ENCODE measurements around the gene FAM153A. TPM values are rescaled to one million over a fixed set of nuclear protein-coding genes. Genes with fewer than 3 reads are reported as not detected.
"Not testable (repeated sequence)": the region's sequence is repeated elsewhere in the genome, so short reads cannot be mapped to it uniquely, and the experiment has no call there.

Gene FAM153A
- total RNA-seq, 2 experiments from 2014 or later = 27.0 to 27.3 TPM

DNA sequence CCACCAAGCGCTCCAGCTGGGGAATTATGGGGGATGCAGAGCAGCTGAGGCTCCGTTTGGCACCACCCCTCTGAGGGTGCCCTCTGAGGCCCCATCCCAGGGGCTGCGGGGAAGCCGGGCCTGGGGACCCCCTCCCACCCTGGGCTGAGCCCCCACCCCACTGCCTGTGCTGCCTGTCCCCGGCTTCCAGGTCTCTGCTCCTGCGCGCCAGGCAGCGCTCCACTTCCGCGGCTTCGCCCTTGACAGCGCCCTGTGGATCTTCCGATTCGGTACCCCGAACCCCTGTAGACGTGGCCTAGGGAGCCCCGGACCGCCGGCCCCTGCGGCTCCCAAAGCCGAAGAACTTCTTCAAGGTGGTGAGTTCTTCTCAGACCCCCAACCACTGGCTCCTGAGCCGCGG lies 530 bp downstream of the FAM153A start:
- not testable (repeated sequence) for DNase-seq, H3K9me3 Mint-ChIP-seq, H3K27ac Mint-ChIP-seq, H3K27me3 Mint-ChIP-seq, H3K36me3 Mint-ChIP-seq, H3K4me1 Mint-ChIP-seq, H3K4me3 Mint-ChIP-seq

DNA sequence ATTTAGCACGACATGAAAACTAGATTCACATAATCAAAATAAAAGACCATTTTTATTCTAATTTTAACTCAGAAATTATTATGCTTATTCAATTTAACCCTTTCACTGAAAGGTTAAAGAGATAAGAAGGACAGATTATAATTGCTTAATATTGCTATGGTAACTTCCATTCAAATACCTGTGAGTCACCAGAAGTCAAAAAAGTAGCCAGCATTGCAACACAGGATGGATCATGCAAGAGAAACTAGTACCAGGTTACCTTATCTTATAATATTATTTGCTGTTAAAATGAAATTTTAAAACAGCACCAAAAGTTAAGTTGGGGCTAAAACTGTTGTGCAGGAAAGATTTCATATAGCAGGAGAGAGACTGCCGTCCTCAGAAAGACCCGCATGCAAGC lies 11.5 kb downstream of the FAM153A start:
- not testable (repeated sequence) for DNase-seq, H3K4me1 Mint-ChIP-seq, H3K36me3 Mint-ChIP-seq, H3K27ac Mint-ChIP-seq, H3K27me3 Mint-ChIP-seq, H3K9me3 Mint-ChIP-seq, H3K4me3 Mint-ChIP-seq

DNA sequence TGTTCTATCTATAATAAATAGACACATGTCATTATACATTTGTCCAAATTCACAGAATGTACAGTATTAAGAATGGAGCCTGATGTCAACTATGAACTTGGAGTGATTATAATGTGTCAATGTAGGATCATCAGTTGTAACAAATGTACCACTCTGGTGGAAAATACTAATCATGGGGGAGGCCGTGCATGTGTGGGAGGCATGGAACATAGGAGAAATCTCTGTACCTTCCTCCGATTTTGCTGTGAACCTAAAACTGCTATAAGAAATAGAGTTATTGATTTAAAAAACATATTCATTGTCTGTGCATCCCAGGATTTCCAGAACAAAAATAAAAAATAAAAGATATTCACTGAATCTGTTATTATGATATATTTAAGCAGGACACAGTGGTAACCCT lies 12.1 kb downstream of the FAM153A start:
- H3K9me3 Mint-ChIP-seq, H3K36me3 Mint-ChIP-seq, H3K4me3 Mint-ChIP-seq, H3K27ac Mint-ChIP-seq, H3K4me1 Mint-ChIP-seq, H3K27me3 Mint-ChIP-seq: not testable (repeated sequence)
- DNase-seq = peak; percentile 36

DNA sequence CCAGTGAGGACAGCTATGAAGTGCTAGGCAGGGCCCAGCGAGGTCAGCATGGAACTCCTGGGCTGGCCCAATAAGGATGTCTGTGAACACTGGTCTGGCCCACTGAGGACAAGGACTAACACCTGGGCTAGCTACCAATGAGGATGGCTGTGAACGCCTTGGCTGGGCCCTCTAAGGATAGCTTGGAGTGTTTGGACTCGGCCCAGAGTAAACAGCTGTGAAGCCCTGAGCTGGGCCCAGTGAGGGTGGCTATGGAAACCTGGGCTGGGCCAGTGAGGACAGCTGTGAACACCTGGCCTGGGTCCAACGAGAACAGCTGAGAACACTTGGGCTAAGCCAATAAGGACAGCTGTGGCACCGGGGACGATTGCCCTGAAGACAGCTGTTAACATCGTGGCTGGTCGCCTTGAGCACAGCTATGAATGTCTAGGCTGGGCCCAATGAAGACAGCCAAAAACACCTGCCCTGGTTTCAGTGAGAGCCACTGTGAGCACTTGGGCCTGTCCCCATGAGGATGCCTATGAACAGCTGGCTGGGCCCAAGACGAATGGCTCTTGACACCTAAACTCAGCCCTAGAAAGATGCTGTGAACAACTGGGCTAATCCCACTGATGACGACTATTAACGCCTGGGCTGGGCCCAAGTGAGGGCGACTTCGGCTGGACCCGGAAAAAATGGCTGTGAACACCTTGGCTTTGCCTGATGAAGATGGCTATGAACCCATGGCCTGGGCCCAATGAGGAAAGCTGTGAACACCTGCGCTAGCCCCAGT lies 18.8 kb downstream of the FAM153A start:
- not testable (repeated sequence) for H3K36me3 Mint-ChIP-seq, H3K27me3 Mint-ChIP-seq, H3K4me1 Mint-ChIP-seq, DNase-seq, H3K4me3 Mint-ChIP-seq, H3K27ac Mint-ChIP-seq, H3K9me3 Mint-ChIP-seq

DNA sequence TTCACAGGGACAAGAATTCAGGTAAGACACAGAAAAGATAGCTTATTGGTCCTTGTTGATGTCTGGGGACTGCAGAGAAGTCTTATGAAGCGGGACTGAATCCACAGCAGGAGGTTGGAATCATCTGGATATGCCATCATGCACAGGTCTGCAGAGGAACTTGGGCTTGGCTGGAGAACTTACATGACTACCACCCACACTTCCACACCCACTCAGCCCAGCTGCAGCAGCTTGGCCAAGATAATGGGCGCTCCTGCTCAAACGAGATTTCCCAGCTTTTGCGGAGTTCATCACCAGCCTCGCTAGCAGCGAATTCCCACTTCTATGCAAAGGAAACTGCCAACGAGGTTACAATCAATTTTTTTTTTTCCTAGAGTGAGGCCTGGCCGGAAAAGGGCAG lies 21.7 kb downstream of the FAM153A start:
- not testable (repeated sequence) for H3K4me1 Mint-ChIP-seq, H3K4me3 Mint-ChIP-seq, DNase-seq, H3K9me3 Mint-ChIP-seq, H3K27ac Mint-ChIP-seq, H3K27me3 Mint-ChIP-seq, H3K36me3 Mint-ChIP-seq

DNA sequence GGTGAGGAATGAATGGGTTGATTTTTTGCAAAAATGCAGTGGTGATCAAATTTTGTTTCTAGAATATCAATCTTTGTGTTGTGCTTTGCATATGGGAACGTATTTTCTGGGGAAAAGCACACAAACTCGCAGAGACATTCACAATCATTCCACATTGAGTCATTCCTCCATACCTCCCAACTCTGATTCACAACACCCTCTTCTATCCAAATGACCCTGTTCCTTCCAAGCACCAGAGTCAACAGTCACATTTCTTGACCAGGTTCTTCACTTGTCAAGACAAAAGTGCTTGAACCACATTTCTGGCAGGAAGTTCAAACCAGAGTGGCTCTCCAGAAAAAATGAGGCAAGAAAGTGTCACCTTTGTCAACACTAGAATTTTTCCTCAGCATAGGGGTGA lies 35.3 kb downstream of the FAM153A start:
- DNase-seq, H3K9me3 Mint-ChIP-seq, H3K36me3 Mint-ChIP-seq, H3K4me1 Mint-ChIP-seq, H3K27me3 Mint-ChIP-seq, H3K27ac Mint-ChIP-seq, H3K4me3 Mint-ChIP-seq: not testable (repeated sequence)

DNA sequence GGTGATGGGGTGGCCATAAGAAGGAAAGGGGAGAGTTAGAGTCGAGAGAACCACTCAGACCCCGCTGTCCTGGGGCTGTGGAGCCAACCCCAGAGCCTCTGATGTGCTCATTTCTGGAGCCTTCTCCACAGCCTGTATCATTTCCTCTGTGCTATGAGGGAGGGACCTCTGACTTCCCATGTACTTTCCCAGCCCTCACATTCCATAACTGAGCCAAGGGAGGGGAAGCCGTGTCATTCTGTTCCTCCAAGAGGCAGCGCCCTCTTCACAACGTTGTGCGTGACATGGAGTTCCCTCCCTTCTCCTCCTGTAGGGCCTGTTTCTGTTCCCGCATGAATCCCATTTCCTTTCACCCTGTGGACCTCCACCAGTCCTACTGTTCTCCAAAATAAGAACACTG lies 57.8 kb downstream of the FAM153A start:
- H3K27me3 Mint-ChIP-seq, H3K27ac Mint-ChIP-seq, DNase-seq, H3K36me3 Mint-ChIP-seq, H3K4me3 Mint-ChIP-seq, H3K4me1 Mint-ChIP-seq, H3K9me3 Mint-ChIP-seq: not testable (repeated sequence)

DNA sequence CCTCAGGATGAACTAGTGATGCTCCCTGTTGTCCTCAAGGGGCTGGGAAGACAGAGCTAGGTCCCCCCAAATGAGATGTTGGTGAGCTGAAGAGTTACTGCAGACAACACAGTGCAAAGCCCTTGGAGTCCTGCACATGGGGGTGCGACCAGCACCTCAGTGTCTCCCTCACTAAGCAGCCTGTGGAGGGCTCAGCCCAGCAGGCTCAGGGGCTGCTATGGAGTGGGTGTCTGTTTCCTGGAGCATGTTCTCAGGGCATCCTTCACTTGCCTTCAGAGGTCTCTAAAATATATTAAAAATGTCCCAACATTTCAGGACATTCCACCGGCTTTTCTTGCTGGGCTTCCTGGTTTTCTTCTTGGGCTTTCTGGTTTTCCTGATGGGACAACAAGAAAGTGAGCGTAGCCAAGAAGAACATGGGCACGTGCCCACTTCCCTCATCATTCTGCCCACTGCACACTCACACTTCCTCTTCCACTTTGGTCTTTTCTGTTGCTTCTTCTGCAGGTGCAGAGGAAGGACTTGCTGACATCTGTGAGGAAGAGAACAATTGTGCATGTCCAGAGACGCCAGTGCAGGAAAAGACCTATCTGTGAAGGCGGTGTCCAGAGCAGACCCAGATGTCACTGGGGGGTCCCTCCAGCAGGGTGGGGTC lies 58.7 kb downstream of the FAM153A start:
- not testable (repeated sequence) for DNase-seq, H3K27ac Mint-ChIP-seq, H3K36me3 Mint-ChIP-seq, H3K27me3 Mint-ChIP-seq, H3K9me3 Mint-ChIP-seq, H3K4me3 Mint-ChIP-seq, H3K4me1 Mint-ChIP-seq

DNA sequence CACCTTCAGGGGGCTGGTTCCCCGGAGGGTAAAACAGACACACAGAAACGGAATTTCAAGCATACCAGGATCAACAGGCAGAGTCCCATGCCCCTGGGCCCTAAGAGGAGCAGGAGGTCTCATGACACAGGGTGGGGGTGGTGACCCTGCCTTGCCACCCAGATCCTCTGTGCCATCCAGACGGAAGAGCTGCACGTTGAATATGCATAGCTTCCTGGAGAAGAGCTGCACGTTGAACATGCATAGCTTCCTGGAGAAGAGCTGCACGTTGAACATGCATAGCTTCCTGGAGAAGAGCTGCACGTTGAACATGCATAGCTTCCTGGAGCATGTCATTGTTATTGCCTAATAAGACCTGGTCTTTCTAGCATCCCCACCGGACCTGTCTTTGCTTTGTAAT lies 59.9 kb downstream of the FAM153A start:
- H3K9me3 Mint-ChIP-seq, H3K27ac Mint-ChIP-seq, H3K27me3 Mint-ChIP-seq, DNase-seq, H3K36me3 Mint-ChIP-seq, H3K4me3 Mint-ChIP-seq, H3K4me1 Mint-ChIP-seq: not testable (repeated sequence)

DNA sequence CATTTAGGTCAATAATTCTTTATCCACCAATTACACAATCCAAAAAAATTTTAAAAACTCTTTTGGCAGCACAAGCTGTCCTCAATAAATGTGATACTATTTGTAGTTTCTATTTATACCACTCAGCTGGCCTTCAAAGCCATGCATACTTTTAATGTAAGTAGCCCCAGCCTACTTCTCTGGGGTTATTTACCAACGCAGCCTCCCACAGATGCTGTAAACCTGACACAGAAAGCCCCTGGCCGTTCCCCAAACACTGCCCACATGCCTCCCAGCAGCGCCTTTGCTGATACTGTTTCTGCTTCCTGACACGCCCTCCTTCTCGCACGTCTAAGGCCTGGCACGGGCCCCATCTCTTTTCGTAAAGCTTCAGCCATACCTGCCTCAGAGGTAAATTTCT lies 62.7 kb downstream of the FAM153A start:
- H3K4me3 Mint-ChIP-seq, H3K9me3 Mint-ChIP-seq, H3K27ac Mint-ChIP-seq, H3K27me3 Mint-ChIP-seq, DNase-seq, H3K4me1 Mint-ChIP-seq, H3K36me3 Mint-ChIP-seq: not testable (repeated sequence)

DNA sequence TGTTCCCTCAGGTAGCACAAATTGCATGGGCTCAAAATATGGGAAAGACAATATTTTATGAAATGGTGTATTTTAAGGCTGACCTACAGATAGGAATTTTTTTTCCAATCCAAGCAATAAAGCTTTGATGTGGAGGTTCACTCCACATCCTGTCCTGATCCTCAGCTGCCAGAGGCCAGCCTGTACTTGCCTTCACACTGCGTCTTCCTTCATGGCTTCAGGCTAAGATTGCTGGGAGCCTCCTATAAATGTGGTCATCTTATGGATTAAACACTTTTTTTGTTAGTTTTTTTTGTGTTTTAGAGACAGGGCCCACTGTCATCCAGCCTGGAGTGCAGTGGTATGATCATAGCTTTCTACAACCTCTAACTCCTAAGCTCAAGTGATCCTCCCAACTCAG lies 67.3 kb downstream of the FAM153A start:
- not testable (repeated sequence) for H3K27ac Mint-ChIP-seq, H3K9me3 Mint-ChIP-seq, H3K4me3 Mint-ChIP-seq, H3K4me1 Mint-ChIP-seq, H3K36me3 Mint-ChIP-seq, H3K27me3 Mint-ChIP-seq, DNase-seq

DNA sequence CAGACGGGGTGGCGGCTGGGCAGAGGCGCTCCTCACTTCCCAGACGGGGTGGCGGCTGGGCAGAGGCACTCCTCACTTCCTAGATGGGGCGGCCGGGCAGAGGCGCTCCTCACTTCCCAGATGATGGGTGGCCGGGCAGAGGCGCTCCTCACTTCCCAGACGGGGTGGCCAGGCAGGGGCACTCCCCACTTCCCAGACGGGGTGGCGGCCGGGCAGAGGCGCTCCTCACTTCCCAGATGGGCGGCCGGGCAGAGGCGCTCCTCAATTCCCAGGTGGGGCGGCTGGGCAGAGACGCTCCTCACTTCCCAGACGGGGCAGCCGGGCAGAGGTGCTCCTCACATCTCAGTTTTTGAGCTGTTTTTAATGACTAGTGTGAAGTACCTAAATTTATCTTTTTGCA lies 86.6 kb downstream of the FAM153A start:
- not testable (repeated sequence) for H3K27ac Mint-ChIP-seq, H3K27me3 Mint-ChIP-seq, H3K4me3 Mint-ChIP-seq, DNase-seq, H3K9me3 Mint-ChIP-seq, H3K4me1 Mint-ChIP-seq, H3K36me3 Mint-ChIP-seq

DNA sequence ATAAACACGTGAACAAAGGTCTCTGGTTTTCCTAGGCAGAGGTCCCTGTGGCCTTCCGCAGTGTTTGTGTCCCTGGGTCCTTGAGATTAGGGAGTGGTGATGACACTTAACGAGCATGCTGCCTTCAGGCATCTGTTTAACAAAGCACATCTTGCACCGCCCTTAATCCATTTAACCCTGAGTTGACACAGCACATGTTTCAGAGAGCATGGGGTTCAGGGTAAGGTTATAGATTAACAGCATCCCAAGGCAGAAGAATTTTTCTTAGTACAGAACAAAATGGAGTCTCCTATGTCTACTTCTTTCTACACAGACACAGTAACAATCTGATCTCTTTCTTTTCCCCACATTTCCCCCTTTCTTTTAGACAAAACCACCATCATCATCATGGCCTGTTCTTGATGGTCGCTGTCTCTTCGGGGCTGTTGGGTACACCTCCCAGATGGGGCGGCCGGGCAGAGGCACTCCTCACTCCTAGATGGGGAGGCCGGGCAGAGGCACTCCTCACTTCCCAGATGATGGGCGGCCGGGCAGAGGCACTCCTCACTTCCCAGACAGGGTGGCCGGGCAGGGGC lies 87.3 kb downstream of the FAM153A start:
- H3K9me3 Mint-ChIP-seq, H3K27me3 Mint-ChIP-seq, H3K27ac Mint-ChIP-seq, H3K4me1 Mint-ChIP-seq, DNase-seq, H3K36me3 Mint-ChIP-seq, H3K4me3 Mint-ChIP-seq: not testable (repeated sequence)

DNA sequence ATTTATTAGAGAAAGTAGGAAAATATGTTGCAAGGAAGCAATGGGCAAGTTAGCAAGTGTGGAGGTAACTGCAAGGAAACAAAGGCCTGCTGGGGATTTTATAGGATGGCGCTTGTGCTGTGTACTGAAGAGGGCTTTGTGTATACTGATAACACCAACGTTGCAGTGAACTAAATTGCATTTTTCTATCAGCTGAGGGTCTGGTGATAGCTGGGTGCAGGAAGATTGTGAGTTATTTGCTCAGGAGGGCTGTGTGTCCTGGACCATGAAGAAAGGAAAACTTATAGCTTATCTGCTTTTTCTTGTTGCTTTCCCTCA lies 88.2 kb downstream of the FAM153A start:
- H3K36me3 Mint-ChIP-seq, H3K27ac Mint-ChIP-seq, H3K4me3 Mint-ChIP-seq, H3K9me3 Mint-ChIP-seq, H3K27me3 Mint-ChIP-seq, DNase-seq, H3K4me1 Mint-ChIP-seq: not testable (repeated sequence)

DNA sequence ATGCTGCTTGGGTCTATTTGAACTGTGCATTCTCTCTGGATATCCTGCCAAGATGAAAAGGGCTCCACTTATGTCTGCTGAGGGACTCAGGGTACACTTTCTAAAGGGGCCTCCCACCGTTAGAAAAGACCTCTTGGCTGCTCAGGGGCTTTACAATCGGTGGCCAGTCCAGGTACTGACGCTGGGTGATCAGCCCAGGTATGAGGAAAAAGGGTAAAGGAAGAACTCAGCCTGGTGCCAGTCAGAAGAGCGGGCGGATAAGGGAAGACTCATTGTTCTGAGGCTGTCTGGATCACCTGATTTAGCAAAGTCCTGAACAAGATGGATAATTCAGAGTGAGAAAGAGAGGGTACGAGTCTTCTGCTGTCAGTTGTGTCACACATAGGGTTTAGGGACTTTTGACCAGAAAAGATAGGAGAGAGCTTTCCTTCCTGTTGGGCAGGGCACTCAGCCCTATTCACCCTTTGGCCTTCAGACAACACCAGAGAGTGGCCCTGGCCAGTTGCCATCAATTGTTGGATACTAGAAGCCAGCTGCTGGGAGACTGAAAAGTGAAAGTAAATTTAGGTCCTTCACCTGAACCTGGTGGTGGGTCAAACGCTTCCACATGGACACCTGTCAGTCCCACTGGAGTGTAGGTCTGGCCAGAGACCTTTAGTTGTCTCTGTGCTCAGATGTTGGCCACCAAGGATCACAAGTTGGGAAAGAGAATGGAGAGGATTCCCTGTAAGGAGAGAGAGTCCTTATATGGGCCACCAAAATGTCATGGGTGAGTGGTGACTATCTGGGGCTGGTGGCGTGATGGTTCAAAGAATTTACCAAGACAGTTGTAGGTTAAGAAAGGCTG lies 88.8 kb downstream of the FAM153A start:
- H3K9me3 Mint-ChIP-seq, H3K4me1 Mint-ChIP-seq, H3K4me3 Mint-ChIP-seq, DNase-seq, H3K27me3 Mint-ChIP-seq, H3K27ac Mint-ChIP-seq, H3K36me3 Mint-ChIP-seq: not testable (repeated sequence)

DNA sequence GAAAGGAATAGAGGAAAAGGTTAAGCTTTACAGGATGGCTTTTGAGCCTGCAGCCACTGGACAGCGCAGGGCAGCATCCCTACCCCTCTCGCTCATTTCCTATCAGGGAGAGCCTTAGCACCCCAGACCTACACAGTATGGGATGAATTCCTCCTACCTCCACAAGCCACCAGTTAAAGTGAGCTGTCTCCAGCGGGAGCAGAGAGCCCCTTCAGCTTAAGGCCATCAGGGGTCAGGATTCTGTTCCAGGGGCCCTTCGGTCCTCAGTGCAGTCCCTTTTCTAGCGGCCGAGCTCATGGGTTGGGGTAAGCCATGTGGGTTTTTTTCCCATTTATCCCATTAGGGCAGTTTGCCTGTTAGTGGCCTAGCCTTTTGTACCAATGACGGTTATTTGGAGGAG lies 89.7 kb downstream of the FAM153A start:
- not testable (repeated sequence) for H3K27me3 Mint-ChIP-seq, H3K36me3 Mint-ChIP-seq, DNase-seq, H3K9me3 Mint-ChIP-seq, H3K27ac Mint-ChIP-seq, H3K4me3 Mint-ChIP-seq, H3K4me1 Mint-ChIP-seq
